DOHH2 (cell line): ENCODE results near the gene SLC17A3.

Experiments used
- H3F3A ChIP-seq: fragments of 200-600 bp; sonication (generic), shearing (Covaris generic); 2 replicates; pipeline ENCODE4 v1.6.0; 2016; ENCODE audit warnings: antibody characterized with exemption, mild to moderate bottlenecking; ENCODE audit not compliant: control insufficient read depth, insufficient read depth
- H3K27ac ChIP-seq: fragments of 200-600 bp; sonication (generic); 2 replicates; pipeline ENCODE4 v1.5.1; 2014; ENCODE audit warnings: low read depth, mild to moderate bottlenecking, low read length, moderate library complexity
- H3K27me3 ChIP-seq: fragments of 200-600 bp; sonication (generic); 2 replicates; pipeline ENCODE4 v1.6.1; 2014; ENCODE audit warnings: mild to moderate bottlenecking, low read length, mixed read lengths; ENCODE audit not compliant: control insufficient read depth
- H3K36me3 ChIP-seq: fragments of 200-600 bp; sonication (generic); 2 replicates; pipeline ENCODE4 v1.6.1; 2014; ENCODE audit warnings: mild to moderate bottlenecking, low read length, moderate library complexity, mixed read lengths; ENCODE audit not compliant: control insufficient read depth
- H3K4me1 ChIP-seq: fragments of 200-600 bp; sonication (generic); 2 replicates; pipeline ENCODE4 v1.6.1; 2014; ENCODE audit warnings: mild to moderate bottlenecking, low read length, mixed read lengths; ENCODE audit not compliant: control insufficient read depth
- H3K4me2 ChIP-seq: fragments of 200-600 bp; sonication (generic); 2 replicates; pipeline ENCODE4 v1.6.0; 2014; ENCODE audit warnings: mild to moderate bottlenecking, low read length, moderate library complexity
- H3K4me3 ChIP-seq: fragments of 200-600 bp; sonication (generic); 2 replicates; pipeline ENCODE4 v1.5.1; 2014; ENCODE audit warnings: mild to moderate bottlenecking, low read length, mixed read lengths
- H3K79me2 ChIP-seq: fragments of 200-600 bp; sonication (generic); 2 replicates; pipeline ENCODE4 v1.6.1; 2014; ENCODE audit warnings: mild to moderate bottlenecking, low read length, mixed read lengths; ENCODE audit not compliant: control insufficient read depth
- H3K9me2 ChIP-seq: fragments of 200-600 bp; sonication (generic); replicated peaks from 2 replicates; pipeline ENCODE4 v1.6.1; 2014; ENCODE audit warnings: mild to moderate bottlenecking, low read length, mixed read lengths; ENCODE audit not compliant: control insufficient read depth
- H3K9me3 ChIP-seq: fragments of 200-600 bp; sonication (generic); 2 replicates; pipeline ENCODE4 v1.6.1; 2014; ENCODE audit warnings: antibody characterized with exemption, low read length, mixed read lengths; ENCODE audit not compliant: control insufficient read depth, insufficient read depth
- H4K20me1 ChIP-seq: fragments of 200-600 bp; sonication (generic); 2 replicates; pipeline ENCODE4 v1.6.0; 2014; ENCODE audit warnings: low read depth, mild to moderate bottlenecking, antibody characterized with exemption, low read length, moderate library complexity; ENCODE audit not compliant: control insufficient read depth, insufficient read depth
- CTCF ChIP-seq: fragments of 200-600 bp; sonication (generic); IDR thresholded peaks from one replicate; pipeline ENCODE4 v1.5.1; 2014; ENCODE audit warnings: antibody characterized with exemption, mild to moderate bottlenecking, low read depth, low read length; ENCODE audit not compliant: poor library complexity, severe bottlenecking
- EZH2phosphoT487 ChIP-seq: fragments of 200-600 bp; sonication (generic); IDR thresholded peaks from 2 replicates; pipeline ENCODE4 v1.6.1; 2017; ENCODE audit warnings: borderline replicate concordance, mild to moderate bottlenecking, antibody characterized with exemption, low read length, moderate library complexity, mixed read lengths

The SLC17A3 gene

DNA sequence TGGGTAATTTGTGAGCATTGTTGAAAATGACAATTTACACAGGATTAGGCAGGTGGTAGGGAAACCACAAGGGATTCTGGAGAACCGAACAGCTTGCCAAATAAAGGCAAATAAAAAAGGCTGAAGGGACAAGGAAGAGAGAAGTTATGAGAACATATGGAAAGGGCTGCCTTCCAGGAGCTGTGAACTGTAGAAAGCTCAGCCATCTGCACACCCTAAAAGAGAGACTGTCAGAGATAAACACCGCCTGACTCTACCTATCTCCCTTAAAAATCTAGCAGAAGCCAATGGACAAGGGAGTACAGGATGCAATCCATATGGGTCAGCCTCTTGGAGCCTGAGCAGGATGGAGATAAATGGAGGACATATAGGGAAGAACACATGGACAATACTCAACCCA lies 29.5 kb downstream of the SLC17A3 start:
- H3K4me2 ChIP-seq, result no peak overlapping the region
- TF ChIP-seq EZH2phosphoT487 (no peak), CTCF (no peak)
- H3F3A ChIP-seq, result no peaks in the 10 kb centered on the region
- H3K79me2 ChIP-seq, result no peaks in the 10 kb centered on the region
- no peak overlapping the region for H3K4me3 ChIP-seq
- H3K27me3 ChIP-seq, result peaks cover 6% of the 10 kb centered on the region; the same call in 1 of the 2 replicates
- H3K36me3 ChIP-seq, result no peaks in the 10 kb centered on the region
- no peaks in the 10 kb centered on the region for H3K4me1 ChIP-seq
- H3K9me3 ChIP-seq, result no peaks in the 10 kb centered on the region
- no peaks in the 10 kb centered on the region for H4K20me1 ChIP-seq
- no peaks in the 10 kb centered on the region for H3K9me2 ChIP-seq
- H3K27ac ChIP-seq, result no peak overlapping the region

DNA sequence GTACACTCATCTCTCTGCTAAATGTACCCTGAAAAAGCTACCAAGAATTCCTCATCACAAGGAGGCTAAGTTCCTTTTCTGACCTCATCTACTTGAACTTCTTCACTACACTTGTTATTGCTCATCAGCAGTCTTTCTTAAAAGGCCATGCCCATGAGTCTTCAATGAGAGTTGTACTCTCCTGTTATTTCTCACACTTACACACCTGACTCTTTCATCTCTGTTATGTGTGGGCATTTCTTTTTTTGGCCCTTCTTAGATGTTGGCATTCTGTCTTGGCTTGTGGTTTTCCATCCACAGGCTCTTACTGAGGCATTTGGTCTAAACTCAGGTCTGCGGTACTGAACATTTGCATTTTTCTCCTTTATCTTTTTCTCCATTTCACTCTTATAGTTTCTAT lies 31.5 kb downstream of the SLC17A3 start:
- H3K9me2 ChIP-seq, result no peaks in the 10 kb centered on the region
- H3K27ac ChIP-seq, result no peak overlapping the region
- H3F3A ChIP-seq, result no peaks in the 10 kb centered on the region
- no peaks in the 10 kb centered on the region for H3K9me3 ChIP-seq
- peaks cover 6% of the 10 kb centered on the region; the same call in 1 of the 2 replicates for H3K27me3 ChIP-seq
- no peak overlapping the region for H3K4me2 ChIP-seq
- H3K79me2 ChIP-seq, result no peaks in the 10 kb centered on the region
- H3K4me3 ChIP-seq, result no peak overlapping the region
- no peaks in the 10 kb centered on the region for H4K20me1 ChIP-seq
- TF ChIP-seq EZH2phosphoT487 (no peak), CTCF (no peak)
- H3K4me1 ChIP-seq, result no peaks in the 10 kb centered on the region
- no peaks in the 10 kb centered on the region for H3K36me3 ChIP-seq

DNA sequence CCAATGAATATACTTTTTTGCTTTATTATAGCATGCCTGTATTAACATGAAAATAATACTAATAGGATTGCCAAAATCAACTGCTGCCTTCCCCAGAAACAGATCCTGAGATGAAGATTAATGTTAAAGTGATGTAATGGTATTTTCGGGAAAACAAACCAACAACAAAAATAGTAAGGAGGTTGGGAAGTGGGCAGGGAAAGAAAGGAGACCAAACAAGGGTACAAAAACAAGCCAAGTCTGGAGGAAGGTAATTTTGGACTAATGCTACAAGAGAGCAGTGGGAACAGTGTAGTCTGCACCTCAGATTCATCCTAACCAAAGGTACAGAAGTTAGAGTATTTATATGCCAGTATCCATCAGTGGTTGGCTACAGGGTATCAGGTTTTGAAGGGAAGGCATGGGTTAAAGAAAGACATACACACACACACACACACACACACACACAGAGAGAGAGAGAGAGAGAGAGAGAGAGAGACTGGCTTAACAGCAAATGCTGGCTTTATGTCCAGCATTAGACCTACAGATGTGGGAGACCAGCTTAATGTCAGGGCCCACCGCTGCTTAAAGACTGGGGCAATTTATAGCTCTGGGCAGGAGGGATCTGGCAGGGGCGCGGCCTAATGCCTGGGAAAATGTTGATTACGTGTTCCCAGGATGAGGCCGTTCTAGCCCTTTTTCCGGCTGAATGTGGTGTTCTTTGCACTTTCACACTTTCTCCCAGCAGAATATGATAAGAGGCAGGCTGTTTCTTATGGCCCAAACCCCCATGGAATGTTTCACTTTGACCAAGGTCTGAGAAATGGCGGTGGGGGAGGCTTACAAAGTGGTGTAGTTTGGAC lies 38.4 kb downstream of the SLC17A3 start:
- H3K36me3 ChIP-seq, result no peaks in the 10 kb centered on the region
- no peaks in the 10 kb centered on the region for H4K20me1 ChIP-seq
- H3K4me2 ChIP-seq, result no peak overlapping the region
- no peaks in the 10 kb centered on the region for H3F3A ChIP-seq
- H3K79me2 ChIP-seq, result no peaks in the 10 kb centered on the region
- H3K4me1 ChIP-seq, result no peaks in the 10 kb centered on the region
- no peak for TF ChIP-seq CTCF
- TF ChIP-seq EZH2phosphoT487, result no peak
- H3K4me3 ChIP-seq, result no peak overlapping the region
- H3K27me3 ChIP-seq, result no peaks in the 10 kb centered on the region; the same call in 1 of the 2 replicates
- no peaks in the 10 kb centered on the region for H3K9me2 ChIP-seq
- H3K27ac ChIP-seq, result no peak overlapping the region
- H3K9me3 ChIP-seq, result no peaks in the 10 kb centered on the region
